Brain microvascular endothelial cell (primary cell): ENCODE results near the gene CACNA1I.

Source experiments
- DNase-seq: peaks from one replicate; pipeline ENCODE4 v3.0.0-alpha.2; 2020
- H3K27ac ChIP-seq: fragments of 250-450 bp; sonication (Bioruptor Pico); 2 replicates; pipeline ENCODE4 v1.5.1; 2020; ENCODE audit warnings: mild to moderate bottlenecking, moderate library complexity
- H3K27me3 ChIP-seq: fragments of 250-450 bp; sonication (Bioruptor Pico); replicated peaks from 2 replicates; pipeline ENCODE4 v1.5.1; 2020; ENCODE audit warnings: mild to moderate bottlenecking
- H3K36me3 ChIP-seq: fragments of 250-450 bp; sonication (Bioruptor Pico); replicated peaks from 2 replicates; pipeline ENCODE4 v1.5.1; 2020; ENCODE audit warnings: mild to moderate bottlenecking
- H3K4me3 ChIP-seq: 2 replicates; pipeline ENCODE4 v1.5.1; 2011; ENCODE audit warnings: low read depth, mild to moderate bottlenecking, control low read depth, low read length, moderate library complexity
- in situ Hi-C: cut with HindIII; loops from 2 replicates; pipeline ENCODE4 v1.10.0; 2017; ENCODE audit warnings: low sequenced_read_pairs, low pct_ligation_motif_present
- TF ChIP-seq, protein P1 (sequence below): IDR thresholded peaks from 2 replicates; pipeline ENCODE4 v1.5.1; 2011; ENCODE audit warnings: low read depth, mild to moderate bottlenecking, moderate library complexity, low read length, control low read depth, inconsistent platforms; ENCODE audit errors: missing control alignments

Gene CACNA1I

DNA sequence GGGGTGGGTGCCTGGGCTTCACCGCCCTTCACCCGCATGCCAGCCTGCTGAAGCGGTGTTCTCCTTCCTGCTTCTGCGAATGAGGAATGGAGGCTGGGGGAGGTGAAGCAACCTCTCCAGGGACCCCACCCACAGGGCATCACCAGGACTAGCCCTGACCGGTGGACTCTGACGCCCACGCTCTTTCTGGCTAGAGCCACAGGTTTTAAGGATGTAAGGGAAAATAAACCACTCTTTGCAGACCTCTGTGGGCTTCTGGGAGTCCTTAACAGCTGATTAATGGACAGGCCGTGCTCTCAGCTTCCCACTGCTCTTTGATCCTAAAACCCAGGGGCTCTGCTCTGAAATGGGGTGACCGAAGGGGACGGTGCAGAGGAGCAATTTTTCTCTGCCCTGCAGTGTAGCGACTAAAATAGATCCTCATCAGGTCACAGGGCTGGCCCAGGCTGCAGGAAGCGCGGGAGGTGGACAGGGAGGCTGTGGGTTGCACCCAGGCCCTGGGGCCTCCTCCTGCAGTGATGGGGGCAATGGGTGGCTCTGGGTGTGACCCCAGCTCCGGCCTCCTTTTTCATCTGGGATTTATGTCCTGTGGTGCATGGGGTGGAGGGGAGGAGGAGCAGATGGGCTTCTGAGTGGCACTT, 127.4 kb downstream of the CACNA1I start:
- Histone ChIP-seq H3K36me3 (no peaks in the 10 kb centered on the region), H3K27me3 (peaks cover 13% of the 10 kb centered on the region), H3K27ac (no peak overlapping the region), H3K4me3 (no peak overlapping the region)
- TF ChIP-seq, protein P1, sequence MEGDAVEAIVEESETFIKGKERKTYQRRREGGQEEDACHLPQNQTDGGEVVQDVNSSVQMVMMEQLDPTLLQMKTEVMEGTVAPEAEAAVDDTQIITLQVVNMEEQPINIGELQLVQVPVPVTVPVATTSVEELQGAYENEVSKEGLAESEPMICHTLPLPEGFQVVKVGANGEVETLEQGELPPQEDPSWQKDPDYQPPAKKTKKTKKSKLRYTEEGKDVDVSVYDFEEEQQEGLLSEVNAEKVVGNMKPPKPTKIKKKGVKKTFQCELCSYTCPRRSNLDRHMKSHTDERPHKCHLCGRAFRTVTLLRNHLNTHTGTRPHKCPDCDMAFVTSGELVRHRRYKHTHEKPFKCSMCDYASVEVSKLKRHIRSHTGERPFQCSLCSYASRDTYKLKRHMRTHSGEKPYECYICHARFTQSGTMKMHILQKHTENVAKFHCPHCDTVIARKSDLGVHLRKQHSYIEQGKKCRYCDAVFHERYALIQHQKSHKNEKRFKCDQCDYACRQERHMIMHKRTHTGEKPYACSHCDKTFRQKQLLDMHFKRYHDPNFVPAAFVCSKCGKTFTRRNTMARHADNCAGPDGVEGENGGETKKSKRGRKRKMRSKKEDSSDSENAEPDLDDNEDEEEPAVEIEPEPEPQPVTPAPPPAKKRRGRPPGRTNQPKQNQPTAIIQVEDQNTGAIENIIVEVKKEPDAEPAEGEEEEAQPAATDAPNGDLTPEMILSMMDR, result no peak
- in situ Hi-C loops, result no loop called here
- DNase-seq, result no peak

DNA sequence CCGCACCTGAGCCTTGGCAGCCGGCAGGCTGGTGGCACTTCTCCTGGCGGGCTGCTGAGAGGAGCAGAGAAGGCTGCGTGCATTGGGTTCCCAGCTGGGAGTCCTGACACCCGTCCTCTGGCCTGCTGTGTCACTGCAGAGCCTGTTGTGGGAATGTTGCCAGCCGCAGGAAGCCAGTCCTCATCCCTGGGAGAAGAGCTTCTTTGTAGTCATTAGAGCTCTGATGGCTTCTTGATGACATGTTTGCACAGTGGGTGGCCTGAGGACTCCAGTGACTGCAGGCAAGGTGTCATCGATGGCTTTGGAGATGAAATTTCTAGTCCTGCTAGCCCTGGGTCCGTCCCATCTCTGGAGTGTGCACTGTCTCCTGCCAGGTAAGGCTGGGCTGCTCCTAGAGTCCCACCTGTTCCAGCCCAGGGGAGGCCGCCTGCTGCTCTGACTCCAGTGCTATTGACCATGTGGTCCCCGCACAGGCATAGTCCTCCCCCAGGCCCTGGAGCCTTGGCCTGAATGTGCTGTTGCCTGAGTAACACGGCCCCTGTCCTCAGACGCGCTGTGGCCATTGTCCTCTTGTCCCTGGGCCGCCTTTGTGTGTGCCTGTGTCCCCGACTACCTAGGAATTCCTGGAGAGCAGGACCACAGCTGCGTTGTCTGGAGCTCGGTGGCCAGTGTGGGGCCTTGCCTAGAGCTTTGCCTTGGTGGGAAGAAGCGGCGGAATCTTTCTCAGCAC, 129.2 kb downstream of the CACNA1I start:
- H3K4me3 ChIP-seq, result no peak overlapping the region
- no peak overlapping the region for H3K27ac ChIP-seq
- in situ Hi-C loops, result no loop called here
- no peak for DNase-seq
- TF ChIP-seq, protein P1, result no peak
- no peaks in the 10 kb centered on the region for H3K36me3 ChIP-seq
- peaks cover 14% of the 10 kb centered on the region for H3K27me3 ChIP-seq

DNA sequence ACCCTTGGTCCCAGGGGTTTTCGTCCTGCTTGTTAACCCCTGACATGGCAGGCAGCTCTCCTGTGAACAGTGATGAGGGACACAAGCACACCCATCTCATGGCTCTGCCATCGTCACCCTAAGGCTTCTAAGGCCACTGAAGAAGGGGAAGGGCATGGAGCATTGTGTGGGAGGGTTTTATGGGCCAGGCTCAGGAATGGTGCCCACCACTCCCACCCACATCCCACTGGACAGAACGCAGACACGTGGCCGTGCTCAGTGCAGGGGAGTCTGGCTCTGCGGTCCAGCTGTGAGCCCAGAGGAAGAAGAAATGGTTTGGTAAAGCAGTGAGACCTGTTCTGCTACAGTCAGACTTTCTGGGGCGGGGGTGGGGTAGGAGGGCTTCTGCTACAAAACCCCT, 130.0 kb downstream of the CACNA1I start:
- peaks cover 14% of the 10 kb centered on the region for H3K27me3 ChIP-seq
- no peak for DNase-seq
- in situ Hi-C loops, result no loop called here
- H3K36me3 ChIP-seq, result no peaks in the 10 kb centered on the region
- H3K27ac ChIP-seq, result no peak overlapping the region
- TF ChIP-seq, protein P1, result no peak
- H3K4me3 ChIP-seq, result no peak overlapping the region

DNA sequence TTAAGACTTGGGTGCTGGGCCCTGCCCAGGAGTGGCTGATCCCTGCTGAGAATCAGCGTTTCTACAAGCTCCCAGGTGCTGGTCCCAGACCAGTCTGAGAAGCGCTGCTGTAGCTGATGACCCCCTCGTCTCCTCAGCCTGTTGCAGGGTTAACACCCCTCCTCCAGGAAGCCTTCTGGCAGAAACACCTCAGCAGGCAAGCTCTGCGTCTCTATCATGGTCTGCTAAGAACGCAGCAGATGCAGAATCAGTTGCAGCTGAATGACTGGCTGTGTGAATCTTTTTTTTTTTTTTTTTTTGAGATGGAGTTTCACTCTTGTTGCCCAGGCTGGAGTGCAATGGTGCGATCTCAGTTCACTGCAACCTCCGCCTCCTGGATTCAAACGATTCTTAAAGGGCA, 132.5 kb downstream of the CACNA1I start:
- Histone ChIP-seq H3K4me3 (no peak overlapping the region), H3K36me3 (no peaks in the 10 kb centered on the region), H3K27ac (no peak overlapping the region), H3K27me3 (peaks cover 12% of the 10 kb centered on the region)
- in situ Hi-C loops, result no loop called here
- no peak for DNase-seq
- TF ChIP-seq, protein P1, result no peak

DNA sequence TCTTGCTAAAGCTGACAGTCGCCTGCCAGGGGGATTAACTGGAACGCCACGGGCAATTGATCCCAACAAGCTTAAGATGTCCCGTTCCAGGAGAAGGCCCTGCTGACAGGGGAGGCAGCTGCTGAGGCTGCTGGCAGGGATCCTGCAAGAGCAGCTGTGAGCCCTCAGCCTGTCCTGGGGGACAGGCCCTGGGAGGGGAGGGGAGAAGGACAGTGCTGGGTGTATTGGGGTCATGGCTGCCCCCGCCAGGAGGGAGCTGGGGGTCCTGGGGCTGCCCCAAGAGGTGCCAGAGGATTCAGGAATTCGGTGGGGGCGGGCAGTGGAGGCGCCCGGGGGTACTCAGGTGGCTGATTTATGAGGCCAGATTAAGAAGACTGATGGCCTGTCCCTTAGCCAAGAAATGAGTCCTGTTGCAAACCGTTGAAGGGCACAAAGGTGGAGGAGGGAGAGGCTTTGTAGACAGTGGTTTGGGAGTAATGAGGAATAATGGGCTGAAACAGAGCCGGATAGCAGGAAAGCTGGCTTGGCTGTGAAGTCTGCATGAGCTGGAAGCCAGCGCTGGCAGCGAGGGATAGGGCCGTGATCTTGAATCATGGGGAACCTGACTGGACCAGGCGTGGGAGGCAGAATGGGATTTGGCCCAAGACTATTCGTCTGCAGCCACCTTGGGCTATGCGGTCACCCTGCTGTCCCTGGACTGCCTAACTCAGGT, 133.5 kb downstream of the CACNA1I start:
- TF ChIP-seq, protein P1, result no peak
- no peak for DNase-seq
- H3K4me3 ChIP-seq, result no peak overlapping the region
- peaks cover 12% of the 10 kb centered on the region for H3K27me3 ChIP-seq
- in situ Hi-C loops, result no loop called here
- H3K27ac ChIP-seq, result no peak overlapping the region
- H3K36me3 ChIP-seq, result no peaks in the 10 kb centered on the region
